HPDE6-E6E7 (cell line): ENCODE measurements around the gene OLFML2A.
"Not testable (repeated sequence)": the region's sequence is repeated elsewhere in the genome, so short reads cannot be mapped to it uniquely, and the experiment has no call there.

Source experiments
- DNase-seq: peaks from one replicate; pipeline ENCODE4 v3.0.0; 2011; ENCODE audit warnings: missing footprints; ENCODE audit errors: extremely low spot score

The OLFML2A gene

GRCh38 chr9:124828489-124829333 is 51.8 kb downstream of the OLFML2A start:
- no peak for DNase-seq

DNA sequence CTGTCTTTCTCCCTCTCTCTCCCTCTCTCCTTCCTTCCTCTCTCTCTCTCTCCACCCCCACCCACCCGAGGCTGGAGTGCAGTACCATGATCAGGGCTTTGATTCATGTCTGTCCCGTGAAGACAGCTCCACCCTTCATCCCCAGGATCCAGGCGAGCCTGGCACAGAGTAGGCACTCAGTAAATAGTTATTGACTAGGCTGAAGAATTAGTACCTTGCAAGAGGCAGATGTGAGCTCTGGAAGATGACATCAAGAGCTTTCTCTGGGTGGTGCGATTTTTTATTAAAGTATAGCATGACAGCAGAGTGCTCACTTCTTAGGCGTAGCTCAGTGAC is 52.4 kb downstream of the OLFML2A start:
- DNase-seq, result no peak

DNA sequence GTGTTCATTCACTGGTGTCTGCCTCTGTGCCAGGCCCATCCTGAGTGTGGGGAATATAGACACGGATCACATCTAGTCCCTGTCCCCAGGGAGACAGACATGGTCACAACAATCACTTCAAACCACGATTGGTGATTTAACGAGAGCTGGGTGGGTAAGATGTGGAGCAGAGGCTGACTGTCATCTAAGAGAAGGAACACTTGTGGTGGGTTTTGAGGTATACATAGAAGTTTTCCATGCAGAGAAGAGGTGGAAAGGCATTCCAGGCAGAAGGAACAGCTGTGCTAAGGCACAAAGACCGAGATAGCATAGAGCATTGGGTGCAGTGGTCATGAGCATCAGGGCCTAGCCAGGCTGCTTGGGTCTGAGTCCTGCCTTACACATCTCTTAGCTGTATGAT is 53.7 kb downstream of the OLFML2A start:
- no peak for DNase-seq

- DNase-seq, result no peak
Measured at GRCh38 chr9:124831642-124832364, 54.9 kb downstream of the OLFML2A start.

GRCh38 chr9:124834591-124834990 is 57.7 kb downstream of the OLFML2A start:
- DNase-seq, result peak; percentile 78

- no peak for DNase-seq
Measured at GRCh38 chr9:124835026-124835557, 58.2 kb downstream of the OLFML2A start.

GRCh38 chr9:124838132-124838531 is 61.2 kb downstream of the OLFML2A start:
- DNase-seq, result not testable (repeated sequence)

DNA sequence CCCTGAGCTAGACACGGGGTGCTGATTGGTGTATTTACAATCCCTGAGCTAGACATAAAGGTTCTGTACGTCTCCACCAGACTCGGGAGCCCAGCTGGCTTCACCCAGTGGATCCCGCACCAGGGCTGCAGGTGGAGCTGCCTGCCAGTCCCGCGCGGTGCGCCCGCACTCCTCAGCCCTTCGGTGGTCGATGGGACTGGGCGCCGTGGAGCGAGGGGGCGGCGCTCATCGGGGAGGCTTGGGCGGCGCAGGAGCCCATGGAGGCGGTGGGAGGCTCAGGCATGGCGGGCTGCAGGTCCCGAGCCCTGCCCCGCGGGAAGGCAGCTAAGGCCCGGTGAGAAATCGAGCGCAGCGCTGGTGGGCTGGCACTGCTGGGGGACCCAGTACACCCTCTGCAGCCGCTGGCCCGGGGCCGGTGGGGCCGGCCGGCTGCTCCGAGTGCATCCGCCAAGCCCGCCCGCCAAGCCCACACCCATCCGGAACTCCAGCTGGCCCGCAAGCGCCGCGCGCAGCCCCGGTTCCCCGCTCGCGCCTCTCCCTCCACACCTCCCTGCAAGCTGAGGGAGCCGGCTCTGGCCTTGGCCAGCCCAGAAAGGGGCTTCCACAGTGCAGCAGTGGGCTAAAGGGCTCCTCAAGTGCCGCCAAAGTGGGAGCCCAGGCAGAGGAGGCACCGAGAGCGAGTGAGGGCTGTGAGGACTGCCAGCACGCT is 61.8 kb downstream of the OLFML2A start:
- not testable (repeated sequence) for DNase-seq

DNA sequence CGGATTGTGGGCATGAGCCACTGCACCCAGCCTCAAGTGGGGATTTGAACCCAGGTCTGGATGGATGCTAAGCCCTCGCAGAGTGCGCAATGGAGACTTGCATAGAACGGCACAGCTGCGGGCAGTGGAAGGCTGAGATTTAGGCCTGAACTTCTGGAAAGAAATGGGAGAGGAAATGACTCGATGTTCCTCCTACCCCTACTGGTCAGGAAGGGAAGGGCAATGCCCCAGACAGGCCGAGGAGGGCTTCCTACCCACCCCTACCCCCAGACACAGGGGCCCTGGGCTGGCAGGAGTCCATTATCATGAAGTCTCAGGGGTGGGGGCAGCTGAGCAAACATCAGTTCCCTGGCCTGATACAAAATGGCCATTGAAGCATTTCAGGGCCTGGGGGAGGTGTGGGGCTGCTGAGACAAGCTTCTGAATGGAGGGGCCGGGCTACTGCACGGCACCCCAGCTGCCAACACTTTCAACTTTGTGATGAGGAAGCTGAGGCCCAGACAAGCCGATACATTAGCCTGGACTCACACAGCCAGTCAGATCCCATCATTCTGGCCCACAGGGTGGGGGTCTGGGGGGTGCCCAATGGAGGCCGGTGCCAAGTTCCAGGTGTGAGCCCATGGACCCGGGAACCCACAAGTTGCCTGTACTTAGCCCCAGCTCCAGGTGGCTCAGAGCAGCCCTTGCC is 62.8 kb downstream of the OLFML2A start:
- DNase-seq, result no peak

- DNase-seq, result no peak
Measured at GRCh38 chr9:124840300-124840833, 63.4 kb downstream of the OLFML2A start.

DNA sequence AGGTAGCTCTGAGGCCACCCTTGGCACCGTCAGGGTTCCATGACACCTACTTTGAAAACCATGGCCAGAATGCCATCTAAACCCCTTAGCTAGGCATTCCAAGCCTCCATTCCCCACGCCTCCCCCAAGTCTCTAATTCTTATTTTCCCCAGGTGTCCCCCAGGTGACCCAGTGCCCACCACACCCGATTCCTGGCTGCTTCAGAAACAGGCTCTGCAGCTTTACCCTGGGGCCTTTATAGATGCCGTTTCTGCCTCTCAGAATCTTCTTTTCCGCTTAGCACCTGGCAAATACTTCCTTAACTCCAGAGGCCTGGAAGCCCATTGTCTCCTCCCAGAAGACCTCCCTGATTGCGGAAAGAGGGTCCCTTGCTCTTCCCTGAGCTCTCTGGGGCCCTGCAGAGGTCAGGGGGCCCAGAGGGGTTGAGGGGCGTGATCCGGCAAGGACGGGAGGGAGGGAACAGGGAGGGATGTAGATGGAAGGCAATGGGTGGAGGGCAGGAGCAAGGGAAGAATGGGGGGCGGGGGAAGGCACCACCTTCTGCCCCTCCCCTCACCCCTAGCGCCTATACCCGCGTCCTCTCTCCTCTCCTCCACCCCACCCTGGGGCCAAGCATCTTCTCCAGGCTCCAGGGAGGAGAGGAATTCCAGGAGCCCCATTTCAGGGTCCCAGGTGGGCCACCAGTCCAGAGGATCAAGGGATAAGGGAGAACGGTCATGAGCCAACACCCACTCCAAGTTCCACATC is 64.3 kb downstream of the OLFML2A start:
- no peak for DNase-seq

DNA sequence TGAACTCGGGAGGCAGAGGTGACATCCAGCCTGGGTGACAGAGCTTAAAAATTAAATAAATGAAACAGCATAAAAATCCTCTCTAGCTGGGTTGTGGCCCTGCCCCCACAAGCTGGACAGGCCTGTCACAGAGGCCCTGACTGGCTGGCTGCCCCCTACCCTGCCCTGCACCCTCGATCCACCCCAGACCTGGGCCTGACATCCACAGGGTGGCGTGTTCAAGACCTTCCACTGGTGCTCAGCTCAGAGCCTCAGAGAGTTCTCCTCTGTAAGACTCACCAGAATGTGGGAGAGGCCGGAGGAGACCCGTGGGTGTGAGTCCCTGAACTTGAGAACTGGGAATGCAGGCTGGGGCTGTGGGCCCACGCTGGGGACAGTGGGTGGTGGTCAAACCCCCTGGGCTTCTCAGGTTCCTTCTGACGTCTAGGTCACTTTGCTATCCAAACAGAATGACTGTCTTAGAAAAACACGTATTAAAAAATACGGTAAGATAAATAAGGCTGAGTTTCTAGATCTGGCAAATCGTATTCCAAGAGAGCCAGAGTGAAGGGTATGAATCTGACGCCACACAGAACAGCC is 66.6 kb downstream of the OLFML2A start:
- DNase-seq, result no peak

DNA sequence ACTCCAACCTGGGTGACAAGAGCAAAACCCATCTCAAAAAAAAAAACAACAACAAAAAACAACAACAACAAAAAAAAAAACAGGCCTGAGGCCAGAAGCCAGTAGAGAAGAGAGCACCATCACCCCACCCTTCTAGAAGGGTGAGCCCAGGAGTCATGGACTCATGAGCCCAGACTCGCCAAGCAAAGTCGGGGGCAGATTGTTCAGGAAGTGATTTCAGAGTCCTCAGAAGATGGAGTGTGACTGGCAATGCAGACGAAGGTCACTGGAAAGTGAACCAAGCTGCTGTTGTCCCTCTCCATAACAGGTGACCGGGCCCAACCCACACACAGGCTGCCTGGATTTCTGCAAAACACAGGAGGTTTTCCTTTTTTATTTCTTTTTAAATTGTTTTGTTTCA is 67.4 kb downstream of the OLFML2A start:
- no peak for DNase-seq

GRCh38 chr9:124846467-124846866 is 69.5 kb downstream of the OLFML2A start:
- DNase-seq, result not testable (repeated sequence)

- DNase-seq, result no peak
Measured at GRCh38 chr9:124846969-124847368, 70.0 kb downstream of the OLFML2A start.

GRCh38 chr9:124849801-124850200 is 72.9 kb downstream of the OLFML2A start:
- no peak for DNase-seq

DNA sequence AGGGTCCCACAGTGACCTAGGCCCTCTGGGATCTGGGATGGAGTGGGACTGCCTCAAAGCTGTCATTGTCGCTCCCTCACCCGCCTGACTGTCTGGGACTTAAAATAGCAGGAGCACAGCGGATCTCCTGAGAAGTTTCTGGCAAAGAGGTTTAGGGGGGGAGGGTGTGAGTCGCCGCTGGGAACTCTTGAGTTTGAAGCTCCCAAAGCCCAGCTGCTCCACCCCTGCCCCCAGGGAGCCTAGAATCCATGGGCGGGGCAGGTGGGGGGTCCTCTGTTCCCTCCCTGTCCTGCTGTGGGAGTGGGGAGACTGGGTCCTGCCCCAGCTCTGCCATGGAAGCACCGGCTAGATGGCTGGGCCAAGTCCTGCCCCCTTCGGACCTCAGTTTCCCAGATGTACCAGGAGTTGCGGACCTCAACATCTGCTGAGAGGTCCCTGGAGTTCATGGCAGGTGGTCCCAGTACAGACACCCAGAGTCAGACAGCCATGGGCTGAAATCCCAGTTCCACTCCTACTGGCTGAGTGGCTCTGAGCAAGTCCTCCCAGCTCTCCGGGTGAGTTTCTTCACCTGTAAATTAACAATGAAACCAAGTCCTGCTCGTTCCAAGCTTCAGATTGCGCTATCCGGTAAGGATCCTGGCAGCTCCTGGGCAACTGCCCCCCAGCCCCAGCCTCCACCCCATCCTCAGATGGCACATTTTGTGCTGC is 75.3 kb downstream of the OLFML2A start:
- no peak for DNase-seq

DNA sequence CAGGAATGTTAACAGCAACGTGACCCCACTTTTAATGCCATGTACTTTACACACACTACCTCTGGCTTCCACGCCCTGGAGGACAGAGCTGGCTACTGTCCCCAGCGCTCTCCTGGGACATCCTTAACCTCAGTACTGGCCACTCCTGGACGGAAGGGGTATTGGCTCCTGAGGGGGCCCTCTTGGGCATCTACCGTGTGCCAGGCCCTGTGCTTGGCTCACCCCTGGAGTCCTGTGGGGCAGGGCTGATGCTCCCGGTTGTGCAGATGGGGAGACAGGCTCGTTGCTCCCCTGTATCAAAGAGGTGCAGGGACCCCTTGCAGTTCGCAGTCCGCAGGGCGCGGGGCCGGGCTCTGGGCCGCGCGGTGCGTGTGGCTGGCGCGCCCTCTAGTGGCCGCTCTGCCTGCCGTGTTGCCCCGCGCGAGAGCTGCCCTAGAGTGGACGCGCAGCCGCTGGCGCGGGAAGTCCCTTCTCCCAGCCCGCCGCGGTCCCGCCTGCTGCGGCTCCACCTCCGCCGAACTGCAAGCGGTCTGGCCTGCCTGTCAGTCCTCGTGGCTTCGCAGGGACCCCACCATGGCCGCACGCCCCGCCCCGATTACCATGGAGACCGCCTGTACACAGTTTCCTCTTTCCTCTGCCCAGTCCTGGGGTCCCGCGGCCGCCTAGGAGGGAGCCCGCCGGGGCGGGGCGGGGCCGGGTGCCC is 76.0 kb downstream of the OLFML2A start, which contains the start of gene WDR38:
WDR38 (plus strand) TSS at position 632 of the 703 bp plus-strand sequence. CDS start 72 bp downstream, outside the sequence.
- no peak for DNase-seq

DNA sequence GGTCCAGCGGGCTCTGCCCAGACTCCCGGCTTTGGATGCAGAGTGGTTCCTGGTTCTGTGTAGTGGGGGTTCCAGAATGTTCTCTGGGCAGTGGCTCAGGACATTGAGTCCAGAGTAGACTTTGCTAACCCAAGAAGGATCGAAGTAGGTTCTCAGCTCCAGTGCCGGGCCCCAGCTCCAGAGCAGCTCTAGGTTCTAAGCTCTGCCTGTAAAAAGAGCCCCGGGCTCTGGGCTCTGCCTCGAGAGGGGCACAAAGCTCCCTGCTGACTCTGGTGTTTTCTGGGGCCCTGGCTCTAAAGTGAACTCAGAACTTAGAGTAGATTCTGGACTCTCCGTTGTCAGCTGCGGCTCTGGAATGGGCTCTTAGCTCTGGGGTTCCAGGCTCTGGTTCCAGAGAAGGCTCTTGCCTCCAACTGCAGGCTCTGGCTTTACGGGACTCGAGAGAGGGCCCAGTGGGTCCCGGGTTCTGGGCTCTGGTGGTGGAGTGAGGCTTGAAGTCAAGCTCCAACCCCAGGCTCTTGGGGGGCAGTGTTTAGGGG is 76.7 kb downstream of the OLFML2A start:
- no peak for DNase-seq
